Activated CD4-positive, alpha-beta T cell treated with anti-CD3 and anti-CD28 coated beads, Interleukin-2, amount 50 U/mL, for 48 hours (primary cell): Measurements from ENCODE around the gene SPECC1L.

Source experiments
- DNase-seq, 2 experiments: peaks; one replicate each; pipeline ENCODE4 v3.0.0-alpha.2; 2020

Gene SPECC1L

GRCh38 chr22:24326266-24326665 lies 55.6 kb downstream of the SPECC1L start:
- DNase-seq, result no peak

GRCh38 chr22:24327832-24328231 lies 57.2 kb downstream of the SPECC1L start:
- no peak for DNase-seq

GRCh38 chr22:24329453-24329852 lies 58.8 kb downstream of the SPECC1L start:
- DNase-seq, result no peak

GRCh38 chr22:24330636-24331035 lies 60.0 kb downstream of the SPECC1L start:
- no peak for DNase-seq

- no peak for DNase-seq
Observed at GRCh38 chr22:24331468-24332440, 61.1 kb downstream of the SPECC1L start.

GRCh38 chr22:24333301-24333700 lies 62.7 kb downstream of the SPECC1L start:
- no peak for DNase-seq

GRCh38 chr22:24335496-24335895 lies 64.9 kb downstream of the SPECC1L start:
- no peak for DNase-seq

- DNase-seq, result no peak
Observed at GRCh38 chr22:24337894-24338645, 67.4 kb downstream of the SPECC1L start.

GRCh38 chr22:24338726-24339451 lies 68.3 kb downstream of the SPECC1L start:
- DNase-seq, result no peak

- no peak for DNase-seq
Observed at GRCh38 chr22:24339452-24339747, 68.8 kb downstream of the SPECC1L start.

- no peak for DNase-seq
Observed at GRCh38 chr22:24341627-24342026, 71.0 kb downstream of the SPECC1L start.

- DNase-seq, result no peak
Observed at GRCh38 chr22:24350627-24351026, 80.0 kb downstream of the SPECC1L start.

GRCh38 chr22:24353121-24353520 lies 82.5 kb downstream of the SPECC1L start:
- no peak for DNase-seq

- no peak for DNase-seq
Observed at GRCh38 chr22:24355574-24355973, 84.9 kb downstream of the SPECC1L start.

GRCh38 chr22:24357547-24357946 lies 86.9 kb downstream of the SPECC1L start:
- DNase-seq, result no peak

- DNase-seq, result no peak
Observed at GRCh38 chr22:24358105-24358836, 87.6 kb downstream of the SPECC1L start.

- DNase-seq, result no peak
Observed at GRCh38 chr22:24359452-24360120, 89.0 kb downstream of the SPECC1L start.

- no peak for DNase-seq
Observed at GRCh38 chr22:24361976-24362646, 91.5 kb downstream of the SPECC1L start.

- DNase-seq, result no peak
Observed at GRCh38 chr22:24363243-24363642, 92.6 kb downstream of the SPECC1L start.

GRCh38 chr22:24366701-24367100 lies 96.1 kb downstream of the SPECC1L start:
- DNase-seq, result no peak

- no peak for DNase-seq
Observed at GRCh38 chr22:24367841-24368240, 97.2 kb downstream of the SPECC1L start.

GRCh38 chr22:24370401-24370800 lies 99.8 kb downstream of the SPECC1L start:
- no peak for DNase-seq
